Left colon (tissue), 2 donors: ENCODE data around the gene FGFR3. TPM values are rescaled to one million over a fixed set of nuclear protein-coding genes. Genes with fewer than 3 reads are reported as not detected.
A peak's percentile ranks its signal among the peaks of the same experiment; 100 is the strongest.
"Not testable (repeated sequence)": the region's sequence is repeated elsewhere in the genome, so short reads cannot be mapped to it uniquely, and the experiment has no call there.

ENCODE experiments used
- ATAC-seq: fragments of 200-7000 bp; cut with Tn5 transposase; one replicate; pipeline ENCODE4 v1.9.1; 2020; ENCODE audit warnings: mild to moderate bottlenecking, moderate library complexity
- DNase-seq, 2 donors: peaks; one replicate each; pipeline ENCODE4 v3.0.0-alpha.2; 2020
- intact Hi-C, 2 donors: fragments of 100-400 bp; cut with DNase I in 1 of 2; cut with micrococcal nuclease in 1 of 2; formaldehyde crosslinking; loops; one replicate each; pipeline versions ENCODE4 v1.11.2 to v1.14.0; 2022; cut with DNase I, micrococcal nuclease
- total RNA-seq, 2 donors: library from RNA; stranded (reverse); fragmentation: NEBNext Ultra II Directional; extraction: Animal tissue kit (Norgen Biotek cat#: 25700); gene quantifications; one replicate each; pipeline ENCODE4 v1.2.1, GENCODE V29; 2021
- donor health status: DM: no; HTN: no; CAD: no.
- donor health status: DM: yes; HTN: yes; CAD: no.

FGFR3 gene
- total RNA-seq, 2 donors from 2014 or later = 46.5 to 57.4 TPM

DNA sequence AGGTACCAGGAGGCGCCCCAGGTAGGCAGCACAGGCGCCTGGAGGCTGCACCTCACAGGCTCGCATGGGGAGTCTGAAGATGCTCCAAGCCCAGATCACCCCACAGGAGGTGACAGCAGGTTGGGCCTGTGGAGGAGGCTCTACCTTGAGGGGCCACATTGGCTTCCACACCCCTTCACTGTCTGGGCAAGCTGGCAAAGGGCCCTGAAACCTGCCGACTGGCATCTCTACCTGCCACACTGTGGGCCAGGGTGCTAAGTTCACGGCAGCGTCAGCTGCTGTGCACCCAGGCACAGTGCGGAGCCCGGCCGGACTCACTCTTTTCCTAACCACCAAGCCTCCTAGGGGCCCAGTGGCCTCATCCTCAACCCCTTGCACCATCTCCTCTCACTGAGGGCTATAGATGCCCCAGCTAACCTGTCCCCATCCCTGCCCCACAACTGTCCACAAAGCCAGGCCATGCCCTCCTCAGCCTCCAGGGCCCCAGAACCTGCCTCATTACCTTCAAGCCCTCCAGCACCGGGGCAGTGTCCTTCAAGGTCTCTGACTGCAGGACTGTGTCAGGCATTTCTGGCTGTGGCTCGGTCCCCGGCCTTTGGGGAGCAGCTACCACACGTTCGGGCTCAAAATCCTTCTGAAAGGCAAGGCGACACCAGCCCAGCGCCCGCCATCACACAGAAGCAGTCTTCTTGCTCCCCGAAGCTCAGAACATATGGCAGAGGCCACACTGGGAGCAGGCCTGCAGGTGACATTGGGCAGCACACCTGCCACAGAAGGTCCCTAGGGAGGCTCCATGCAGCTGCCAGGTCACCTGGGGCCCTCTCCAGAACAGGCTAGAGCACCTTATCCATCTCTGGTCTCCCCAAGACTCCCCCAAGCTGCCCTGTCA, 28.8 kb downstream of the FGFR3 start:
- DNase-seq = no peak
- intact Hi-C loops = no loop called here
- ATAC-seq = no peak

DNA sequence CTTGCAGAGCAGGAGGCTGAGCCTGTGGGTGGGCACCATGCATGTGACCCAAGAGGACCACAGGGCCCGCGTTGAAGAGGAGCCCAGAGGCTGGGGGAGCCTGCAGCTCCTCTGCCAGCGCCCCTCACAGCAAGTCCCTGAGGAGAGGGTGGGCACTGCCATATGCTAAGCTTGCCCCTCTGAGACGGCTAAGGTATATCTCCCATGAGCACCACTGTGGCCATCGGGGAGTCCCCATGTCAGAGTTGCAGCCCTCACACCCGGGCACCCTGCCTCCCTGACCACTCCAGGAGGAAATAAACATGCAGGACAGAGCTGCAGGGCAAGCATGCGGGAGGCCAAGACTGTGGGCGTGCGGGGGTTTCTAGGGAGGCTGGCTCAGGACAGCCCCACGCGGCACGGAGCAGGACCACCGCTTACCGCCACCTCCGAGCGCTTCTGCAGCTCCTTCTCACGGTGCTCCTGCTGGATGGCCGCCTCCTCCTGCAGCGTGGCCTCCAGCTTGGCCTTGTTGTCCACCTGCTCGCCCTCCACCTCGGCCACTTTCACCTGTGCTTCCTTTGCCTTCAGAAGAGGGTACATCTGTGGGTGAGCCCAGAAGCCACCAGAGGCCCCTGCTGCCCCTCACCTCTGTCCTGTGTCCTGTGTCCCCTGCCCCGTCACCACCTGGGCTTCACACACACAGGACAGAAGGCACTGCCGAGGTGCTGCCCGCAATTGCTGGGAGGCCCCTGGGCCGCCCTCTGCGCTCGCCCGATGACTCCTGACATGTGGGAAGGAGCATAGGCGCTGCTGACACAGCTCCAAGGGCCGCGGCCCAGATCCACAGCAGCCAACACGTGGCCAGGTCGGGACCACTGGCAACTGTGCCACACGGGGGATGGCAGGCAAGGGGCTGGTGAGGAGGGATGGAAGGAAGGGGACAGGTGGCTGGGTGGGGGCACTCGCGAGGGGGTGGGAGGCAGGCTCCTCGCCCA, 29.8 kb downstream of the FGFR3 start:
- ATAC-seq = no peak
- DNase-seq = no peak
- intact Hi-C loops = no loop called here

DNA sequence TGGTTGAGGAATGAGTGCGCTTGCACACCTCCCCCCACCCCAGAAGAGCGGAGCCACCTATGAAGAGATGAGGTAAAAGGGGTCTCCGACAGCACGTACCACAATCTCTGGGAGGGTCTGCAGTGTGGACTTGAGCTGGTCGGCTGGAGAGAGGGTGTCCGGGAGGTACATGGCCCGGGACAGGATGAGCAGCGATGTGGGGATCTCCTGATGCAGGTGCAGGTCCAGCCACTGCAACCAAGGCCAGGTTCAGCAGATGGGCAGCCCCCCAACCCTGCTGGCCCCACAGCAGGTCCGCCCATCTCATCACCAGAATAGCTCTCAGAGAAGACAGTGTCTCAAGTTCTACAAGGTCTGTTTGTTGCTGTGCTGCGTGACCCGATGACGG, 30.4 kb downstream of the FGFR3 start:
- ATAC-seq (no peak), DNase-seq (no peak)
- intact Hi-C loops = no loop called here

DNA sequence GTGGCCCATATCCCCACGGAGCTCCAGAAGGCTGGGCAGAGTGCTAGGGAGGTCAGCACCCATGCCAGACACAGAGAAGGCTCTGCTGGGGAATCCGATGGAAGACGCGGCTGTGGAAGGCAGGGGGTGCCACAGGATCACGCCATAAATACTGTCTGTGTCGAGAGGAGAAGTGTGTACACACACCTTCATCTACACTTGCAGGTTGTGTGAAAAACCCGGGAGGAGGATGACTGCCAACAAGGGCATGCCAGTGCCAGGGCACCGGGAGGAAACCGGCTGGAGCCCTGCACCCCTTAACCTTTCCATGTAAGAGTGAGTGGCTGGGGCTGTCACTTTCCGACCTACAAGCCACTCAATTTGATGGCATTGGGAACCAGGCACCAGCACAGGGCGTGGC, 31.7 kb downstream of the FGFR3 start:
- intact Hi-C loops = no loop called here
- peak in 1 of 2 donors; percentile 20 for DNase-seq
- ATAC-seq = no peak

DNA sequence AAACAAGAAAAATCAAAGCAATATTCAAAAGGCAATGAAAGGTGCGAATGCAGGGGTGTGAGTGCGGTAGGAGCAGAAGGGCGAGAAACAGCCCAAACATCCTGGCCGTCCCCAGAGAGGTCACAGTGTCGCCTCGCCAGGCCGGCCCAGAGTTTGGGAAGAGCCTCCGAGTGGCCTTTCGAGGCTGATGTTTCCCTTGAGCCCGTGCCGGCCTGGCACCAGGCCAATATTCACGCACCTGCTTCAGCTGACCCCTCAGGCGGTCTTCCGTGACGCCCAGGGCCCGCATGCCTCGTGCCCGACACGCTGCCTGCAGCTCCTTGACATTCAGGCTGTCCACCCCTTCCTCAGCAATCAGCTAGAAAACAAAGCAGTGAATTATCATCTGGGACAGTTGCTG, 32.2 kb downstream of the FGFR3 start:
- DNase-seq (peak in 1 of 2 donors; percentile 22), ATAC-seq (no peak)
- intact Hi-C loops = no loop called here

DNA sequence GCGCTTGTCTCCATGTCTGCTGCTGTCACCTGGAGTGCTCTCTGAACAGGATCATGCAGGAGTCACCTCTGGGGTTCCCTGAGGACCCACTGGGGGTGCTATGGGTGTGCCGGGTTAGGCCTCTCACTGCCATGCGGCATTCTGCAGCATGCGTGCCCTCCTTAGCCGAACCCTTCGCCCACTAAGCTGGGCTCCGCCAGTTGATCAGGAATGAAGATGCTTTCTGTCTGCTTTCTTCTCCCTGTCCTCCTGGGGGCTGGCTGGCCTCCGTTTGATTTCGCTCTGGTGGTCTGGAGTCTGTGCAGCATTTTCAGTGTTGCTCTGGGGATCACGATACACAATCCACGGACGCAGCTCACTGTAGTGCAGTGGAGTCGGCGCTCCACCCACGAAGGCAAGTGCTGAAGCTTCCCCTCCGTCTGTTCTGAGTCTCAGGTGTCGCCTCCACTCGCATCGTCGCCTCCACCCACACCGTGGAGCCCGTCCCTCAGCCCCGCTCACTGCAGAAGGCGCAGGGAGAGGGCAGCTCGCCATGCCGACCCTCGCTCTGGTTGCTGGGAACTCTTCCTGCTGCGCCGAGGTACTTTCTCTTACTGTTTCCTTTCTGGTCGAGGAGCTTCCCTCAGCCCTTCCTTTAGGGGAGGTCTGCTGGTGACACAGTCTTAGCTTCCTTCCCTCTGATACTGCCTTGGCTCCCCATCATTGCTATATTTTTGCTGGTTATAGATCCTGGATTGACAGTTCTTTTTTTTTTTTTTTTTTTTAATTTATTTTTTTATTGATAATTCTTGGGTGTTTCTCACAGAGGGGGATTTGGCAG, 33.6 kb downstream of the FGFR3 start:
- ATAC-seq (no peak), DNase-seq (no peak)
- intact Hi-C loops = no loop called here

DNA sequence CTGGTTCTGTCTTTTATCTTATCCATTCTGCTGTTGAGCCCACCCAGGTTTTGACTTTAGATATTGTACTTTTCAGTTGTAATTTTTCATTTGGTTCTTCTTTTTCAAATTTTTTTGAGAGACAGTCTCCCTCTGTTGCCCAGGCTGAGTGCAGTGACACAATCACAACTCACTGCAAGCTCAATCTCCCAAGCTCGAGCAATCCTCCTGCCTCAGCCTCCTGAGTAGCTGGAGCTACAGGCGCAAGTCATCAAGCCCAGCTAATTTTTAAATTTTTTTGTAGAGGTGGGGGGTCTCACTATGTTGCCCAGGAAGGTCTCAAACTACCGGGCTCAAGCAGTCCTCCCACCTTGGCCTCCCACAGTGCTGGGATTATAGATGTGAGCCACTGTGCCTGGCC, 37.1 kb downstream of the FGFR3 start:
- DNase-seq (no peak), ATAC-seq (no peak)
- intact Hi-C loops = no loop called here

DNA sequence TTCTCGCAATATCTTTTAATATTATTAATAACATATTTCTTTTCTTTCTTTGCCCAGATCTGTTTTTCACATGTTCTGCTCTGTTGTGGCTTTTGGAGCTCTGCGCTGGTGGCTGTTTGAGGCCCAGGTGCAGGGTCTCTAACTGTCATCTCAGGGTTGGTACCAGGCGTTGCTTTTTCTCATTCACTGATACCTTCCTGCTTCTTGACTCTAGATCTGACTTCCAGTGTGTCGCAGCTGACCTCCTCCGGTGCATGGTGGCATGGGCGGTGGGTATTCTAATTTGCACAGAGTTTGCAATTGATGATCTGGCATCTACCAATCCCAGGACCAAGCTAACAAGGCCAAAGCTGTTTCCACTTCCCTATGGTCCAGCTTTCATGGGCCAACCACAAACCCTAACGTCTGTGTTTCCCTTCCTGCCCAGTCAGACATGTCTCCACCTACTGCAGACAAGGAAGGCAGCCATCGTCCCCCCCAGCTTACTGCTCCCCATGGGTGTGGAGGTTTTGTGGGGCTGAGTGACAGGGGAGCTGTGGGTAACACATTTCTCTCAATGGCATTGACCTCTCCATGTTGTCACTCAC, 37.6 kb downstream of the FGFR3 start:
- intact Hi-C loops = no loop called here
- ATAC-seq (no peak), DNase-seq (no peak)

DNA sequence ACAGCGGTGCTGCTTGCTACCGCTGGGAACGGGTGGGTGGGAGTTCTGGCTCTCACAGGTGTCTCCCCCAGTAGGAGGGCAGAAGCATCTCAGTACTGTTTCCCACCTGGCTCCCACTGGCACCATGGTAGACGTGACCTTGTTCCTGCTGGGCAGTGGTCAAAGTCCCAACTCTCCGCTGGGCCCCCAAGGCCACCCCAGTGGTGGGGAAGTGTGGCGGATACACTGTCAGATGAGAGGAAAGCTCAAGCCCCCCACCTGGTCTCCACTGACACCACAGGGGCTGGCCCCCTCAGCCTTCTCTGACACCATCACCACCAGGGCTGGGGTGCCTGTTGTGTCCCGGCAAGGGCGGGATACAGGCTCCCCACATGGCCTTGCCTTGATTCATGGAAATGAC, 38.2 kb downstream of the FGFR3 start:
- ATAC-seq = no peak
- intact Hi-C loops = no loop called here
- DNase-seq = no peak

DNA sequence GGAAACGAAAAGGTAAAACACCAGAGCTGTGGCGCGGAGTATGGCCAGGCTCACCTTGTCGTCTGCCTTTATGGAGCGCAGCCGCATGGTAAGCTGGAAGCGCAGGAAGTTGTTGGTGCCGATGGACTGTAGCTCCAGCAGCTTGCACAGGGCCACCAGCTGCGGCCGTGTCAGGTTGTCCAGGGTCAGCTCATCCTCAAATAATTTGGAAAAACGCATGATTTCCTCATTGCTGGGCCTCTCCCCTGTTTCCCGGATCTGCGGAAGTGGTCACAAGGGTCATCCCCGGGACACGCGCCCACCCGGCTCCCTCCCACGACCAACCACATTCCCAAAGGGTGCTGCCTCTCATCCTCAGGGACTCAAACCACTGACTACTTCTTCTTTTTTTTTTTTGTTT, 39.6 kb downstream of the FGFR3 start:
- intact Hi-C loops = no loop called here
- DNase-seq = no peak
- ATAC-seq = no peak

DNA sequence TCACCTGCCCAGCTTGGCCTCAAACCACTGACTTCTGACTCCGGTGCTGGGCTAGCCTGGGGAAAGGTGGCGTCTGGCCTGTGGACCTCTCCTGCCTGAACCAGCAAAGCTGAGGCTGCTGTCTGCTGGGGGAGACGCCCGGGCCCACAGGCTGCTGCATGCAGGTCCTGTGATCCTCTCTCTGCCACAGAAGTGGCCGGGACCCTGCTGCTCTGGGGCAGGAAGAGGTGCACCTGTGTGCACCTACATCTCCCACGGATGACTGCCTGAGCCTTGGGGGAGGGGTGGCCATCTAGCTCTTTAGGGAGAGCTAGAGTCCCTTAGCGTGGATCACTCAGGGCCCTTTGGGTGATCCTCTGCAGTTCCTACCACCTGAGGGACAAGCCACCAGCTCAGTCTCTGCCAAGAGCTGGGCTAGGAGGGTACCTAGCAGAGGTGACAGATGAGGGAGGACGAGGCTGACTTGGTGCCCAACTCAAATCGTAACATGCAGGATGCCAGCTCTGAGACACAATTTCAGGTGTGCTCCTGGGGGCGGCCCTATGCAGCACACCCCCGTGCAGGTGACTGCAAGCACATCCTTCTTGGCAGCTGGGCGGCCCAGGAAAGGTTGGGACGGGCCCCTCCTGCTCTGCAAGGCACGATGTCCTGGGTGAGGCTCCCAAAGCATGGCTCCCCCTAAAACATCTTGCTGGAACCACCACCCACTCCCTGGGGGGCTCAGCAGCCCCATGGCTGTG, 40.4 kb downstream of the FGFR3 start:
- DNase-seq (no peak), ATAC-seq (peak; percentile 7)
- intact Hi-C loops = no loop called here

DNA sequence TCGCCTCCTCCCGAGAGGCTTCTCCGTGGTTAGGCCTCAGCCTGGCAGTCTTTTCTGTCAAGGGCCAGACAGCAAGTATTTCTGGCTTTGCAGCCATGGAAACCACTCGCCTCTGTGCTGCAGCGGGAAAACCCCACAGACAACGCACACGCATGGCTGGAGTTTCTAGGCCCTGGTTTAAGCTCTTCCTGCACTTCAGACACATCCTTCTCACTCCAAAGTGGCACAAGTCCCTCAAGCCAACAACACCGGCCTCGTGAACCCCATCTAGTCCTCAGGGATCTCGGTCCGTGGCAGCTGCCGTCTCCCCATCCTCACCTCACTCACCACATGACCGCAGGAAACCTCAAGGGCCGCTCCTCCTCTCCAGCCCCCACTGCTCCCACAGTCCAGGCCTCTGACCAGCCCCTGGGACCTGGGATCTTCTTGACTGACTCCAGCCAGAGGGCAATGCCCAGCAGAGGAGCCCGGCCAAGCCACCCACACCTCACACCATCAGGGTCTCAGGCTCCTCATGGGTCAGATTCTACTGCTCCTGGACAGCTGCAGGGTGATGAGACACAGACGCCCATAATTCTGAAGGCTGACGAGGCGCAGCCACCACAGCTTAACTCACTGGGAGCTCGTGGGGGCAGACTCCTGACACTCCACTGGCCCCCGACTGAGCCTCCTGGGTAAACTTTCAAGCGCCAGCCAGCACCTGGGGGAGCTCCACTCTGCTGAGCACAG, 41.1 kb downstream of the FGFR3 start:
- intact Hi-C loops = no loop called here
- DNase-seq (no peak), ATAC-seq (no peak)

DNA sequence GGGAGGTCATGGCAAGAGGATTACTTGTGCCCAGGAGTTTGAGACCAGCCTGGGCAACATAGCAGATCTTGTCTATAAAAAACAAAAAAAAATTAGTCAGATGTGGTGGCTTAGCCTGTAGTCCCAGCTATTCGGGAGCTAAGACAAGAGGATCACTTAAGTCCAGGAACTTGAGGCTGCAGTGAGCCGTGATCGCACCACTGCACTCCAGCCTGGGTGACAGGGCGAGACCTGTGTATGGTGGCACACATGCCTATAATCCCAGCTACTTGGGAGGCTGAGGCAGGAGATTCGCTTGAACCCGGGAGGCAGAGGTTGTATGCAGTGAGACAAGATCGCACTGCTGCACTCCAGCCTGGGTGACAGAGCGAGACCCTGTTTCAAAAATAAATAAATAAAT, 42.7 kb downstream of the FGFR3 start:
- ATAC-seq, intact Hi-C loops, DNase-seq: not testable (repeated sequence)

DNA sequence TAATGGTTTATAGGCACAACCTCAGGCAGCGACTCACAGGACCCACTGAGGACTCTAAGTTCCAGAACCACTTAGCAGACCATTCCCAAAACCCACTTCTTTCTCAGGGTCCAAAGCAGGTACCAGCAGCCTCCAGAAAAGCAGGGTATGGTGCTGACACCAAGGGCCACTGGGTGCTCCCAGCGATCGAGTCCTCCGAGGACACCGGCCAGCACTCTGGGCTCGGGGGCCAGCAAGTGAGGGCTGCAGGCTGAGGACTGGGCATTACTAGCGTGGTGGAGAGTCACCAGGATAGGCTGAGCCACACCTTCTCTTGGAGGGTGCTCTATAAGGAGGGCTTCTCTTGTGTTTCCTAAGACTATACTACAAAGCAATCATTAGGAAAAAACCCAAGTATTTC, 43.6 kb downstream of the FGFR3 start:
- no peak for ATAC-seq
- no peak for DNase-seq
- intact Hi-C loops = no loop called here

DNA sequence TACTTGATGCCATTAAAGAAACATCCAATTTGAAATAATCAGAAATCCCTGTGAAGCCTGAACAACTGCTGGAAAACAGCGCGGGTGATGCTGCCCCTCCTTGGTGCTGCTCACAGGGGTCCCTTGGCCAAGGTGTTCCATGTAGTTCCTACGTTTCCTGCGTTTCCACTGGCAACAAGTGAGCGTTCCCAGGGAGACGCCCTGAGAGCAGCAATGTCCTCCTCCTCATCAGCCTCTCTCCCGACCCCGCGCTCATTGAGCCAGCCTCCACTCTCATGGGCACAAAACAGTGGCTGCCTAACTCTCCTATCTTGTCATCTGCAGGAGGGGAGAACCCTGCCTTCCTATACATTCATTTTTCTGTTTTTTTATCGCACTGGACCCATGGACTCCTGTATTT, 44.0 kb downstream of the FGFR3 start:
- no peak for ATAC-seq
- intact Hi-C loops = no loop called here
- DNase-seq = no peak

DNA sequence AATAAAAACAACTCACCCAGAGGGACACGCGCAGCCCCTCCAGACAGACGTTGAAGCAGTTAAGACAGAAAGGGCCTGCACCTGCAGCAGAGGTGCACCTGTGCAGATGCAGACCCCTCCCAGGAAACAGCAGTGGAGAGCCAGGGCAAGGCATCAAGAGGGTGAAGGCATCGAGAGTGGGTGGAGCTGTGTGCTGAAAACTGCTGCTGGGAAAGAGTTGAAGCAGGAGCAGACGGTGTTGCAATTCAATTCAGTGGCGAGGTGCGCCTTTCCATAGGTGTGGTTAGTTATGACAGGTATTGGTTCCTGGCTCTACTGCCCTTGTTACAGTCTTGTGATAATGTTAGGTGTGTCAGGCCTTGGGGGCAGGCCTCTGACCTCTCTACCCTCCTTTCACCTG, 46.2 kb downstream of the FGFR3 start:
- DNase-seq = peak; percentile 54 to 61
- intact Hi-C loops = no loop called here
- ATAC-seq = peak; percentile 97

DNA sequence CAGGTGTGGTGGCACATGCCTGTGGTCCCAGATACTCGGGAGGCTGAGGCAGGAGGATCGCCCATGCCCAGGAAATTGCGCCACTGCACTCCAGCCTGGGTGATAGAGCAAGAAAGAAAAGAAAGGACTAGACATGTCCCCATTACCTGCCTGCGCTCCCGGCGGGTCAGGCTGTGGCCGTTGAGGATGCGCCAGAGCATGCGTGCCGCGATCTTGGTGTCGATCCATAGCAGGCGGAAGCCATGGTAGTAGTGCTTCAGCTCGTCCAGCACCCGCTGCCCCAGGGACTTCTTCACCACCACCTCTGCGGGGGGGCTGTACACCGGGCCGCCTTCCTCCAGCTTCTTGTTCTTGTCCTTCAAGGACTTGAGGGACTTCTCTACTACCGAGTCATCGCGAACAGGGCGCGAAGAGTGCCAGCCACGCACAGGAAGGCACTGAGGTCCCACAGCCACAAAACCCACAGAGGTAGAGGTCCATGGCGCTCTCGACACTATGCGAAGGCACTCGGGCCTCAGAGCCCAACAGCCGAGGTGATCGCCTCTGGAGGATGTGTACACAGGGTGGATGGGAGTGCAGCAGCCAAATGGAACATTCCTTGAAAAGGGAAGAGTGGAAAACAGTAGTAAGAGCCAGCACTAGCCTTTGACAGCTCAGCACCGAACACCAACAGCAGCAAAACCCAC, 48.3 kb downstream of the FGFR3 start:
- intact Hi-C loops = no loop called here
- DNase-seq = no peak
- no peak for ATAC-seq
